GM10248 (cell line): ENCODE measurements around the gene JAG2.

Source experiments
- CTCF ChIA-PET: fragments of 300-600 bp; sonication (Branson Sonifier 250); formaldehyde crosslinking; extraction: SDS; loops from one replicate; lab custom pipeline; 2021; ENCODE audit warnings: antibody characterized with exemption; lab: Yijun Ruan, JAX
- POLR2A ChIA-PET: fragments of 350-650 bp; sonication (Branson Sonifier 250); formaldehyde crosslinking; extraction: SDS; loops from one replicate; lab custom pipeline; 2020; ENCODE audit warnings: antibody characterized with exemption; lab: Yijun Ruan, JAX
- DNase-seq: peaks from one replicate; pipeline ENCODE4 v3.0.0; 2012; ENCODE audit errors: extremely low spot score
- TF ChIP-seq, protein P1 (sequence below): IDR thresholded peaks from 2 replicates; pipeline ENCODE4 v1.5.1; 2012; ENCODE audit warnings: mild to moderate bottlenecking, low read depth; ENCODE audit errors: extremely low read depth, missing control alignments, control extremely low read depth

JAG2 gene

DNA sequence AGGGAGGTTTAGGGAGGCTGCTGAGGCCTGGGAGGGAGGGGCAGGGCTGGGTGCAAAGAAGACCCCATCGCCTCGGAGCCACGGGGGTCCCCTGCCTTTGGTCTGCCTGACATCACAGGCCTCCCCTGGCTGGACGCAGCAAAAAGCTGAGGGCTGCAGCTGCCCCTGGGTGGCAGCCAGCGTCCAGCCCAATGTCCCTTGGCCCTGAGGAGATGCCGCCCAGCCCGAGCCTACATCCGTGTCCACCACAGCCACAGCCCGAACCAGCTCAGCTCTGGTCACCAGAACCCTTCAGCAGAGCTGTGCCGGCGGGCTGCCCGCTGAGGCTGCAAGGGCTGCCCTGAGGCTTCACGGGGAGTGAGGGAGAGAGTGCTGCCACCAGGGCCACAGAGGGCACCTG, 10.6 kb upstream of the JAG2 start:
- ChIA-PET CTCF (interaction anchor here (1.1 to 1.2 kb wide), 2 partner anchors 92 to 311 kb away, joined by 3 to 4 read pairs; no protein-coding TSS in a partner anchor), POLR2A (no interaction called here)
- no peak for DNase-seq
- TF ChIP-seq, protein P1, sequence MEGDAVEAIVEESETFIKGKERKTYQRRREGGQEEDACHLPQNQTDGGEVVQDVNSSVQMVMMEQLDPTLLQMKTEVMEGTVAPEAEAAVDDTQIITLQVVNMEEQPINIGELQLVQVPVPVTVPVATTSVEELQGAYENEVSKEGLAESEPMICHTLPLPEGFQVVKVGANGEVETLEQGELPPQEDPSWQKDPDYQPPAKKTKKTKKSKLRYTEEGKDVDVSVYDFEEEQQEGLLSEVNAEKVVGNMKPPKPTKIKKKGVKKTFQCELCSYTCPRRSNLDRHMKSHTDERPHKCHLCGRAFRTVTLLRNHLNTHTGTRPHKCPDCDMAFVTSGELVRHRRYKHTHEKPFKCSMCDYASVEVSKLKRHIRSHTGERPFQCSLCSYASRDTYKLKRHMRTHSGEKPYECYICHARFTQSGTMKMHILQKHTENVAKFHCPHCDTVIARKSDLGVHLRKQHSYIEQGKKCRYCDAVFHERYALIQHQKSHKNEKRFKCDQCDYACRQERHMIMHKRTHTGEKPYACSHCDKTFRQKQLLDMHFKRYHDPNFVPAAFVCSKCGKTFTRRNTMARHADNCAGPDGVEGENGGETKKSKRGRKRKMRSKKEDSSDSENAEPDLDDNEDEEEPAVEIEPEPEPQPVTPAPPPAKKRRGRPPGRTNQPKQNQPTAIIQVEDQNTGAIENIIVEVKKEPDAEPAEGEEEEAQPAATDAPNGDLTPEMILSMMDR, result no peak

DNA sequence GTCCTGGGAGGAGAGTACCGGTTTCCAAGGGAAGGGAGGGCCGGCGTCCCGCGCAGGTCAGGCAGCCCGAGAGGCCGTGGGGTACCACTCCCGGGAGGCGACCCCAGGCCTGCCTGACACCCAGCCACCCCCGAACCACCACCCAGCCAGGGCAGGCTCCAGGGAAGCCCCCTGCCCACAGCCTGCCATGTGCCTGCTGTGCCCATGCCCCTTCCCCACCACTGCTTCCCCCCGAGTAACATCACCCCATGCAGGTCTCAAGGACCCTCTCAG, 10.2 kb upstream of the JAG2 start:
- no peak for DNase-seq
- TF ChIP-seq, protein P1, result no peak
- ChIA-PET POLR2A (no interaction called here), CTCF (no interaction called here)

DNA sequence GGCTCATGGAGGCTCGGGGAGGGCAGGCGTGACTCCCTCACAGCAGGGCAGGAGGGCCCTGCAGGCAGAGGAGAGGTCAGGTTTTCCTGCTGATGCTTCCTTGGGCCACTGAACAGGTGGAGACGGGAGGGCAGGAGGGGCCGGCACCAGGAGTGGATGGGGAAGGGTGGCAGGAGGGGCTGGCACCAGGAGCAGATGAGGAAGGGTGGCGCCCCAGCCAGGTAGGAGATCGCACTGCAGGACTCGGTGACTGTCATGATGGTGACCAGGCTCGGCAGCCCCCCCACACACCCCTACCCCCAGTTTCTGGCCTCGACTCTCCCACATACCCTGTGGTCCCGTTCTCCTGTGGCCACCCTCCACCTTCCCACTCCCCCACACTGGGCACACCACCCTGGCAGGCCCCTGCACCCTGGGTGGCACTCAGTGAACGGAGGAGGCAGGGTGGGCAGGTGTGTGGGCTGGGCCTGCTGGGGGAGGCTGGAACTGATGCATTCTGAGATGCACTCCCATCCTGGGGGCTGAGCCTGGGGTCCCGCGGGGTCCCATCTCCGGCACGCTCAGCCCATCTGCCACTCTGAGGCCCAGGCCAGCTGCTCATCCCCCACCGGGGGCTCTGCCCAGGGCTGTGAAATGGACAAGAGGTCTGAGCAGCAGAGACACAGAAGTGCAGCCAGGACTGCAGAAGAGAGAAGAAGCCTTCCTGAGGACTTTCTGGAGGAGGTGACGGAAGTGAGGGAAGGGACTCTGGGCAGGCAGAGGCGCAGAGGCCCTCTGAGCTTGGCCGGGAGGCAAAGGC, 9.7 kb upstream of the JAG2 start:
- TF ChIP-seq, protein P1, result no peak
- CTCF ChIA-PET, result no interaction called here
- DNase-seq, result no peak
- POLR2A ChIA-PET, result no interaction called here

DNA sequence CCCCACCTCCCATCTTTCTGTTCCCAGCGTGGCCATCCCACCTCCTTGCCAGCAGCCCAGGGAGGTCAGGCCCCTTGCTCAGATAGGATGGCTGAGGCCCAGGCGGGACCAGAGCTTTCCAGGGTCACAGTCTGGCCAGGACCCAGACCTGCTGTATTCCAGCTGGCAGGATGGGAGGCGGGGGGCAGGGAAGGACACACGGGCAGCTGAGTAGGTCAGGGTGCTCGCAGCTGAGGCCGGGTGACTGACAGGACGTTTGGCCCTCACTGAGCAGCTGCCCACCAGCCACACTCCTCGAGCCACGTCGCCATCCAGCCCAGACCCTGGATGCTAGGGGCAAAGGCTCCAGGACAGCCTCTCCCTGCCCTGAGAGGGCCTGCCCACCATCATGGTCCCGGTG, 8.5 kb upstream of the JAG2 start:
- TF ChIP-seq, protein P1, result no peak
- no peak for DNase-seq
- POLR2A ChIA-PET, result no interaction called here
- CTCF ChIA-PET, result interaction anchor here (0.9 kb wide), 1 partner anchor 177 kb away, joined by 3 read pairs; no protein-coding TSS in a partner anchor

DNA sequence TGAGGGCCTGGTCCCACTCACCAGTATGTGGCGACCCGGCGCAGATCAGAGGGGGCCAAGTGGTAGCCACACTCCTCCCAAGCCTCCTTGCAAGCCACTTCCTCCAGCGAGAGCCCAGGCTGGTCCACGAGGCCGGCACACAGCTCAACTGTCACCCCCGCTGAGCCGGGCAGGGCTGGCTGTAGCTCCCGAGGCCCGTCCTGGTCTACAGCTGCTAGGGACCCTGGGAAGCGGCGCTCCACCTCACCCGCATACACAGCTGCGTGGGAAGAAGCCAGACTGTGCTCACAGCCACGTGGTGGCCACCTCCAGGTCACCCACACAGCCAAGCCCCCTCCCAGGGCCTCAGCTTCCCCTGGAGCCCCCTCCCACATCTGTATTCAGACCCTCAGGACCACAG, 7.9 kb upstream of the JAG2 start:
- POLR2A ChIA-PET, result no interaction called here
- TF ChIP-seq, protein P1, result no peak

DNA sequence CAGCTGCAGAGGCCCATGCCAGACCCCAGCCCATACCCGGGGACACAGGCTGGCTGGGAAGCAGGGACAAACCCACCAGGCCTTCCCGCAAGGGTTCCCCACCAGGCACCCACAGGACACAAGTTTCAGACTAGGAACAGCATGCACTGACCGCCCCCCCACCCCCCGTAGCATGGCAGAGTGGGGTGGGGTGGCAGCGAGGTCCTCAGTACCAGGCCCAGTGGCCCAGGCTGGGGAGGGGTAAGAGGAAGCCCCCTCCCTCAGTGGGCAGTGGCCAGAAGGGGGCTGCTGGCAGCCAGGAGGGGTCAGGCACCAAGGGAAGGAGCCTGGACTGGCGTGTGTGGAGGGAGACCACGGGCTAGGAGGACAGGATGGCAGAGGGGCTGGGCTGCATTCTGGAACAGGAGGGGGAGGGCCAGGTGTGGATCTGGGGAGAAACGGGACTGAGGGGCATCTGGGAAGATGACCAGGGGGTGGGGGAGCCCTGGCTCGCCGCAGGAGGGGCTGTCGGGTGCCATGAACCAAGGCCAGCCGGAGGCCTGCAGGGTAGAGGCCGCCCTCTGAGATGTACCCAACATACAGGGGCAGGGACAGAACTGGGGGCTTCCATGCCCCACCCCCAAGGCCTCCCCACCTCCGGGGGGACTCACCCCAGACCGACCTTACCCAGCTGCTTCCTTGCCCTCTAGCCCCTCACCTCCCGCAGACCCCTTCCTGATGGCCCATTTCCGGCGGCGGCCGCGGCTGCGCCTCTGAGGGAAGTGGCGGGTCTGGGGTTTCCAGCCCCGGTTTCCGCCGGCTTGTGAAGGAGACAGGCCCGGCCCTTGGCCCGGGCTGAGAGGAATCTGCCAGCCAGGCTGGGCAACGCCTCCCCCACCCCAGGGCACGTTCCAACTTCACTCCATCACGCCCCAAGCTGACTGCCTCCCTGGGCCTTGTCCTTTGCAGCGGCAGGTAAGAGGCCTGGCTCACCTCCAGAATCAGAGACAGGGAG, 5.6 kb upstream of the JAG2 start:
- ChIA-PET CTCF (no interaction called here), POLR2A (no interaction called here)
- TF ChIP-seq, protein P1, result no peak
- DNase-seq, result no peak

More for the DNA sequence above, 7.9 kb upstream of the JAG2 start:
- no peak for DNase-seq
- CTCF ChIA-PET, result interaction anchor here (0.7 to 1.5 kb wide), 3 partner anchors 13 to 178 kb away, joined by 3 to 4 read pairs (median 3); no protein-coding TSS in a partner anchor
